Stimulated activated CD8-positive, alpha-beta memory T cell treated with anti-CD3 and anti-CD28 coated beads, Interleukin-15, amount 100 ng/mL, for 4 hours (primary cell): ENCODE results near the gene DNMBP.
"Not testable (repeated sequence)": the region's sequence is repeated elsewhere in the genome, so short reads cannot be mapped to it uniquely, and the experiment has no call there.

Source experiments
- DNase-seq, 2 donors: peaks; one replicate each; pipeline ENCODE4 v3.0.0-alpha.2; 2020; ENCODE audit warnings: low read depth in 2 of 2

DNMBP gene

DNA sequence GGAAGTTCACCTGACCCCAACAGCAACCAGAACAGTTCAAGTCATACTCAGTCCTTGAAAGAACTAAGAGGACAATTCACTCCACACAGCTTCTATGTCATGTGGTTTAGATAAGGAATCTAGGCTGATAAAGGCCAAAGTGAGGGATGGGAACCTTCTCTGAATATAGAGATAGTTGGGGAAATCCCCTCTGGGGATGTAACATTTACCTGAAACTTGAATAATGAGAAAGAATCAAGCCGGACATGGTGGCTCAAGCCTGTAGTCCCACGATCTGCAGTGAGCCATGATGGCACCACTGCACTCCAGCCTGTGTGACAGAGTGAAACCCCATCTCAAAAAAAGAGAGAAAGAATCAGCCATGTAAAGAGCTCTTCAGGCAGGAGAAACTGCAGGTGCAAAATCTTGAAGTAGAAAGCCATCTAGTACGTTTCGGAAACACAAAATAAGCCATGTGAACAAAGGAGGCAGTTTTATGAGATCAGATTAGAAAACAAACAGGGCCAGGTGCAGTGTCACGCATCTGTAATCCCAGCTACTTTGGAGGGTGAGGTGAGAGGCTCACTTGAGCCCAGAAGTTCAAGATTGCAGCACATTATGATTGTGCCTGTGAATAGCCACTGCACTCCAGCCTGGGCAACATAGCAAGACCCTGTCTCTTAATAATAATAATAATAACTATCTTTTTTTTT is 4.5 kb upstream of the DNMBP start:
- DNase-seq, result no peak

DNA sequence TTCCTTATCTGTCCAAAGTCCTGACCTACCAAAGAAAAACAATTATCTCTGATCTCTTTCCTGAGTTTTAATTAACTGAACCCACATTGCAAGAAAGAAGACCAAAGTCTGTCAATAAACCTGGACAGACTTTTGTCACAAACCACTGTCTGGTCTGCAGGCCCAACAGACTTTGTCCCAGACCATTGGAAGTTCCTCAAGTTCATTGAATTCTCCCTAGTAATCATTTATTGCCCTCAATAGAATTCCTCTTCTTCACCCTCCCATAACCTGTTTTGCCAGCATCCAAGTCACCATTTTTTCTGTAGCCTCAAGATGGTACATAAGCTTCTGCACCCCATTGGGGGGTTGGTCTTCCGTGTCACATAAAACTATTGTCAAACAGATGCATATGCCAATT is 3.9 kb upstream of the DNMBP start:
- no peak for DNase-seq

DNA sequence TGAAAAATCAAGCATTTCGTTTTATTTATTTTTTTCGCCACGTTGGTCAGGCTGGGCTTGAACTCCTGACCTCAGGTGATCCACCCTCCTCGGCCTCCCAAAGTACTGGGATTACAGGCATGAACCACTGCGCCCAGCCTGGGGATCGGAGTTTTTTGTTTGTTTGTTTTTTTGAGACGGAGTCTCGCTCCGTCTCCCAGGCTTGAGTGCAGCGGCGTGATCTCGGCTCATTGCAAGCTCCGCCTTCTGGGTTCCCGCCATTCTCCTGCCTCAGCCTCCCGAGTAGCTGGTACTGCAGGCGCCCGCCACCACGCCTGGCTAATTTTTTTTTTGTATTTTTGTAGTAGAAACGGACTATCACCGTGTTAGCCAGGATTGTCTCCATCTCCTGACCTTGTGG is 2.2 kb upstream of the DNMBP start:
- not testable (repeated sequence) for DNase-seq

DNA sequence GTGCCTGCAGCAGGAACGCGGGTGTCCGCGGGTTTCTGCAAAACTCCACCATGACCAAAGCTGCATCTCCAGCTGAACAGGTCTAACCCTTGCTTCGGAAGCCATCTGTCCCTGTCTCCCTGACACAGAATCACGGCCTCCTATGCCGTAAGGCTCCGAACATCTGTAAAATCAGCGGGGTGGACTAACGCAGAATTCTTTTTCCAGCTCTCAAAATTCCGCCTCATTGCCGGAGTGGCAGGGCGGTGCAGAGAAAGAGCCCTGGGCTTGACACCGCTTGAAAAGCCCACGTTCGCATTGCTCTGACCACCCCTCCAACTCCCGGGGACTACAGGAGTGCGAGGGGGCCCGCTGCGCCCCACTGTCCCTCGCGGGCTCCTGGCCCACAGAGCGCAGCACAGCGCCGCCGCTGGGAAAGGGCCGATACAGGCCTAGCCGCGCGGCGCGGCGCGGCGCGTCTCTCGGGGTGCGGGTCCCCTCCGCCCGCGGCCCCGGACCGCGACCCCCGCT is 409 bp downstream of the DNMBP start:
- peak in 1 of 2 donors; percentile 3 for DNase-seq

DNA sequence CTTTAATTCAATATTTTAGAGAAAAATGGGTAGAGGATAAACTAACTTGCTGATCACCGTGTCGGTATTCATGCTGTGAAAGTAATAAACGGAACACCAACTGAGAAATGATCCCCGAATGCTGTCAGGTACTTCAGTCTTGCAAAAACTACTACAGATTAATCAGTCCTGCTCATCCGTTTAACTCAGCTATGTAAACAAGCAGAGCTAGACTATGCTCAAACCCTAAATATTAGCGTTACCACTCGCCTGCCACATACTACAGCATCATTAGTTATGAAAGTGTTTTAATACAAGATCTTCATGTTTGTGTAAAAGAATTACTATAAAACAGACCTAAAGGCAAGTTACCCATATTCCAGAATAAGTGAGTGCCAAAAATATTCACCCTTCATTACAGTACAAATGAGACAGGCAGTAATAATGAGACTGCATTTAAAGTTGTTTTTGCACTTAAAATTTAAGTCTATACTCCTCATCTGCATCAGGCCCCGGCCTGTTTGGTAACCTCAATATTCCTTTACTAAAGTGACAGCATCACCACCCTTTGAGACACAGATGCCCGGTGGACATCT is 952 bp downstream of the DNMBP start:
- no peak for DNase-seq

DNA sequence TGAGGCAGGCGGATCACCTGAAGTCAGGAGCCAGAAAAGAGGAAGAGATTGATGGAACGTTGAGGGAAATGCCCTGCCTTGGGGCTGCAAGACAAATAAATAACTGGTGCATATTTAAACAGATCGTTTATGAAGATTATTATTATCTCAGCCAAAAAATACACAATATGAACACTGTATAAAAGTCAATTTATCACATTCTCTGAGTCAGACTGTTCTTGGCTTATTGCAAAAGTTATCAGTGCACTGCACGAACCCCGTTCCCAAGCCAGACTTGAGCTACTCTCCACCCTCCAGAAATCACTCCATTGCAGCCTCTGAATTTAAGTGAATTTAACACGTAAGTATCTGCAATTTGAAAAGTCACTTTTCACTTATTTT is 1.6 kb downstream of the DNMBP start:
- DNase-seq, result no peak

DNA sequence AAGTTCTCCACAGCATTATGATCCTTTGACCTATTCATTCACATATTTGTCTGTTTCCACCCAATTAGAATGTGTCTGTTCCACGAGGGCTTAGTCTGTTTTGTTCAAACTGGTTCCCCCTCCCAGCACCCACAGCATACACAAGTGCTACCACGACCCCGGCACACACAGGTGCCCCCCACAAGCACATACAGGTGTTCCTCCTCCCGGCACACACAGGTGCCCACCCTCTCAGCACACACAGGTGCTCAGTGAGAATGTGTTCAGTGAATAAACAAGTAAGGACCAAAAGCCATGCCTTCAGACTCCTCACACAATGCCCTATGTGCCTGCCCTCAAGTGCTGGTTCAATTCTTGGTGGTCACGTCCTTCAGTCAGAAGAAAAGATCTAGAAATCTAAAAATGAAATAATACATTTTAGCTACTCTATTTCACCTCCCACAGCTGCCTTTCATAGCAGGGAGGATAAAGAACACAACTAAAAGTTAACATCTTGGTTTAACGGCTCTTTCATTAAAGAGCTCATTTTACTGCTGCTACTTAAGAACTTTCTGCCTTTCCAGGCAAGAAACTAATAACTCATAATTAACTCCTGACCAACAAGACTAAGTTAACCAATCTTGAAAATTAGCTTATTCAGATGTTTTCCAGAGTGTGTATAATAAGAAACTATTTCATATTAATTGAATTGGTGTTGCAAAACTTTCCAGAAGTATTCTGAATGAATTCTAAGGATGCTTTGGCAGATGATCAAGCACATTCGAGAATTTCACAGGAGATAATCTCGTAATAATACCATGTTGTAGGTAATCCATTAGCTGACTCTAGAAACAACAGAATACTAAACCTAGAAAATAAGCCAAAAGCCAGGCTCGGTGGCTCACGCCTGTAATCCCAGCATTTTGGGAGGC is 2.3 kb downstream of the DNMBP start:
- no peak for DNase-seq

DNA sequence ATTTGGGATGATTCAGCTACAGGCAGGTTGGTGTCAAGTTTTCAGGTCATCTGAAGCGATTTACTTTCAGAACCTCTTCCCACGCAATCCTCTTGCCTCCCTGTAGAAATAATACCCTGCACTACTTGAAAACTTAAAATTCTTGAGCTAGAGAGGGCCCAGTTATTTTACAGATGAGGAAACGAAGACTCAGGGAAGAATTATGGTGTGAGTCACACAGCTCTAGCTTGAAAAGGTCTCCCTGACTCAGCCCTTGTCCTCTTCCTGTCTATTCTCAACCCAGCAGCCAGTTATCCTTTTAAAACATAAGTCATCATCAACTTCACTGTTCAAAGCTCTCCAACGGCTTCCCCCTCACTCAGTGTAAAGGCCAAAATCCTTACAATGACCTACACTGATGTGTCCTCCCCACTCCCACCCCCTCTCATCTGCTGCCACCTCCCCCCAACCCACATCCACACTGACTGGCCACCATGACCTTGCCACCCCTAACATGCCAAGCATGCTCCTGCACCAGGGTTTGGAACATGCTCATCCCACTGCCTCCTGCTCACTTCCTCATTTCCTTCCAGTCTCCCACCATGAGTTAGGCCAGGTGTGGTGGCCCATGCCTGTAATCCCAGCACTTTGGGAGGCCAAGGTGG is 3.4 kb downstream of the DNMBP start:
- no peak for DNase-seq

DNA sequence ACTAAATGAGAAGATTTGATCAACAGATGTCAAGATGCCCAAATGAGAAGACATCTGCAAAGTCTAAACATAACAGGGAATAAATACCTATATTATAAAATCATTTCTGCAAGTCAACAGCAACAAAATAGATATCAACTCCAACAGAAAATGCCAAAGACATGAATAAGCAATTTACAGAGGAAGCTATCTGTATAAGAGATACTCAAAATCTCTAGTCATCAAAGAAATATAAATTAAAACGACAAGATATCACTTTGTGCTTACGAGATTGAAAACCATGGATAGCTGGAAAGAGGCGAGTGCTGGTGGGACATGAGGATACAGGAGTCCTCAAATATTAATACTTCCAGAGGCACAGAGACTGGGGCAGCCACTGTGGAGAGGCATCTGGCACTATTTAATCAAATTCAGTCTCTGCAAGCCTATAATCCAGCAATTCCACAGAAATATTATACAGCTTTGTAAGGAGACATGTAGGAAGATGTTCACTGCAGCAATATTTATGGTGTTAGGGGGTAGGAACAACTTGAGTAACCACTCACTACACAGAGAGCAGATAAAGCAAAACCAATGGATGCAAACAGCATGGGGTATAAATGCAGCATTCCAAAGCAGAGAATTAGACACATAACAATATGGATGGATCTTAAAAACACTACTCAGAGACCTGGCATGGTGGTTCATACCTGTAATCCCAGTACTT is 4.8 kb downstream of the DNMBP start:
- no peak for DNase-seq

DNA sequence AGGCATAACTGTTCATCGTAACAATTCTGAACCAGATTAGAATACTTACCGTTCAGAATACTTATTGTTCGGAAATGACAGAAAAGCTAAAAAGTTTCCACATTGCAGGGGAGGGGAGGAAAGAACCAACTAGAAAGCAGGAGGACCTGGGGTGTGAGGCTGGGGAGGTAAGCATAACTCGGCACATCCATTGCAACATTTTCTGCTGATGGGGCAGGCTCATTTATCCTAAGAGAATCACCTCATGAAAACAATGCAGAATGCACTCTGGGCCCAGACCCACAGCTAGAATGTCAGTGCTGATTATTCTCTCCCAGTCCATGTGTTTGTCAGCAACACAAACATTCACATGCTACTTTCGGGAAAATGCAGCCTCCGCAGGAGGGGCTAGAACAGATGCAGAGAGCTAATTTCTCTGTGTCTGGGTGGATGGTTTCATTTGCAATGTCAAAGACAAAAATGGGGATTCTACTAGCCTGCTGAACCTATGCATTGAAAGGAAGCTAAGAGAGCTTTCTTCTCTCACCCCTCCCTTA is 9.6 kb downstream of the DNMBP start:
- DNase-seq, result no peak

DNA sequence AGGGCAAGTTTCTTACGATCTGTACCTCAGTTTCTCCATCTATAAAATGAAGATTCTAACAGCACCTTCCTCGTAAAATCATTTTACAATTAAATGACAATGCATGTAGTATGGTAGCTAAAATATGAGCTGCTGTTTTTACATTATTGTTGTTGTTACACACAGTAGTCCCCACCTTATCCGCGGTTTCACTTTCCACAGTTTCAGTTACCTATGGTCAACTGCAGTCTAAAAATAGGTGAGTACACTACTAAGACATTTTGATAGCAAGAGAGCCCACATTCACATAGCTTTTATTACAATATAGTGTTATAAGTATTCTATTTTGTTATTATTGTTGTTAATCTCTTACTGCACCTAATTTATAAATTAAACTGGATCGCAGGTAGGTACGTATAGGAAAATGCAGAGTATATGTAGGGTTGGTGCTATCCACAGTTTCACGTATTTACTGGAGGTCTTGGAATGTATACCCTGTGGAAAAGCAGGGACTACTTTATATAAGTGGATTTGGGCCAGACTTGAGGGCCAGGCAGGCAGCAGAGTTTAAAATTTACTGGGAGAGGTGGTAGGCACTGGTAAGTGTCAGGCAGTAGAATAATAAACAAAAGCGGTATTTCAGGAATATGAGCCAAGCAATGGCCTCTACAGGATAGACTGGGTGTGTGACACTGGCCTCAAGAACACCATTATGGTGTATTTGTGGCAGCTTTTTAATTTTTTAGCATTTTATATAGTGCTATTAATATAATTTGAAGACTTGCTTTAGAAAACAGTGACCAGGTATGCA is 10.2 kb downstream of the DNMBP start:
- DNase-seq, result no peak

DNA sequence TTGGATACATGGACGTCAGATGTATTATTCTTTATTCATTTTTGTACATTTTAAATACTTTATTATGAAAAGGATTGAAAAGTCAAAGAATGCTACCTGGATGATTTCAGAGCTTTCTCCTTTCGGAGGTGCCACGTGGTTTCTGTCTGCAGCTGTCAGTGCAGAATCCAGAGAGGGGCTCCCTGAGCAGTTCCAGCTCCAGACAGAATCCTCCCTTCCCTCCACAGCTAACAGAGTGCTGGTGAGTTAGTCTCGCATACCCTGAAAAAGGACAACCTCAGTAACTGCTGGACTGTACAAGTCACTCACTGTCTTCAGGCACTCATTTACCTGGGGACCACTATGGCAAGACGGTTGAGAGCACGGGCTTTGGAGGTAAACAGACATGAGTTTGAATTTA is 10.9 kb downstream of the DNMBP start:
- DNase-seq, result no peak

DNA sequence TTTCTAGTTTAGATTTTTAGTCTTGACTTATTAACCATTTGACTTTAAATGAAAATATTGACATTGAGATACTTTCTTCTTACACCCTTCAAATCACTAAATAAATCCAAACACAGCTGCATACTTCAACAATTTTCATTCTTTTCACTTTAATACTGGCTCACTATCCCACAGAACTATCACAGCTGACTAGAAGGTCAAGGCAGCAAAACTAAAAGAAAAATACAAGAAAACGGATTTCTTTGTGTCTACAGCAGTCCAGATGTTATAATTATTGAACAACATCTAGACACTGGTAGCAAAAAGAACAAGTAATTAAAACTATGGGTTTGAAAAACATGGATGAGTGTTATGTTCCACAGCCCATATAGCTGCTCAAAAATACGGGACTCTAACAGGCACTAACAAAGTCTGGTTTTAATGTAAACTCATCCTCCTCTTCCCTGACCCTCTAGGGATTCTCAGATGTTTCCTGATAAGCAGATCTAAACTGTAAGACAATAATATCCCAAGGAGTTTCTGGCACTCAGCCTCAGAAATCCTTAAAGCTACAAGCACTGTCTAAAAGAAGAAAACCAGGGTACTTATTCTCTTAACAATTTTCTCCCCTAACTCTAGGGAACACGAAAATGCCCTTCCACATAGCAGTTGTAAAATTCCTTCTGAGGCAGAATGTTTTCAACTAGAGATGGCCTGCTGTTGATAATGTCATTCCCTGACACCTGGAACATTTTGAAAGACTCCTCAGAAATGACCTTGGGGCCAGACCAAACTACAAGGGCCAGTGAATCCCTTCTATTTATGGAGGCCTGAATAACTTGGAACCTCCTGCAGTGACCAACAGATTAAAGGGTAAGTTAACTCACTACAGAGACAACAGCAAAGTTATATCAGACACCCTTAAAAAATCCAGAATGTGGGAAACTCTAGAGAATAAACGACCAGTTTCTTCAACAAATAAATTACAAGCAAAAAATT is 12.8 kb downstream of the DNMBP start:
- no peak for DNase-seq

DNA sequence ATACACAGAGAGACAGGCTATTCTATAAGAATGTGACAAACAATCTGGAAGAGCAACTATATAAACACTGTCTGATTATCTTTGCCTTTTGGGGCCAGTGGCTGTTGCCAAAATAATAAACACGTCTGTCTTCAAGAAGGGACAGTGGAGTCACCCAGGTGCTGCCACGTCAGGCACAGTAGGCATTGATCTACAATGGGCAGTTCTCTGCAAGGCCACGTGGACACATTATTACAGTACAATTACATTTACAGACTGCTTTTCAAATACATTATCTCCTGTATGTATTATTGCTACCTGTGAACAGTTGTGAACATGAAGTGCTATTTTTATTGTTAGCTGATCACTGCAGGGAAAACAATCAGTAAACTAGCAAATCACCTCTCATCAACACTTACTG is 14.0 kb downstream of the DNMBP start:
- no peak for DNase-seq

DNA sequence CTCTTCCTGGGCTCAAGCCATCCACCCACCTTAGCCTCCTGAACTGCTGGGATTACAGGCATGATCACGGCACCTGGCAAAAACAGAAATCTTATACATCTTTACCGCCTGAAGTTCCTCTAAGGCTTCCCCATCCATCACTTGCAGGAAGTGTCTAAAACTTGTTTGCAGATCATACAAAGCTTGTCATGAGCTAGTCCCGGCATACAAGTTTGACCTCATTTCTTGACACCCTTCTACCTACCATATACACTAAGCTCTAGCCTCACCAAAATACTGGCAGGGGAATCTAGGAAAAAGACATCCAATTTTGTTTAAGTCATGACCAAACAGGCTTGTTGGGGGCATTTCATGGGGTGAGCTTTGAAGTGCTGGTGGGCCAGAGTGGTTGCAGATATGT is 14.5 kb downstream of the DNMBP start:
- DNase-seq, result no peak

DNA sequence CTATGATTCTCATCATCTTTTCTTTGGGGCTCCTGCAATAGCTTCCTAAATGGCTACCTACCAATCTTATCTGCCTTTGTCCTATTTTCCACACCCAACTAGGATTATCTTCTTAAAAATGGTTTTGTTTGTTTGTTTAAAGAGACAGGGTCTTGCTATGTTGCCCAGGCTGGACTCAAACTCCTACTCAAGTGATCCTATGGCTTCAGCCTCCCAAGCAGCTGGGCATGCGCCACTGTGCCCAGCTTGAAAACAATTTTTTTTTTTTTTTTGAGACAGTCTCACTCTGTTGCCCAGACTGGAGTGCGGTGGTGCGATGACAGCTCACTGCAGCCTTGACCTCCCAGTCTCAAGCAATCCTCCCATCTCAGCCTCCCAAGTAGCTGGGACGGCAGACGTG is 14.9 kb downstream of the DNMBP start:
- DNase-seq, result no peak

DNA sequence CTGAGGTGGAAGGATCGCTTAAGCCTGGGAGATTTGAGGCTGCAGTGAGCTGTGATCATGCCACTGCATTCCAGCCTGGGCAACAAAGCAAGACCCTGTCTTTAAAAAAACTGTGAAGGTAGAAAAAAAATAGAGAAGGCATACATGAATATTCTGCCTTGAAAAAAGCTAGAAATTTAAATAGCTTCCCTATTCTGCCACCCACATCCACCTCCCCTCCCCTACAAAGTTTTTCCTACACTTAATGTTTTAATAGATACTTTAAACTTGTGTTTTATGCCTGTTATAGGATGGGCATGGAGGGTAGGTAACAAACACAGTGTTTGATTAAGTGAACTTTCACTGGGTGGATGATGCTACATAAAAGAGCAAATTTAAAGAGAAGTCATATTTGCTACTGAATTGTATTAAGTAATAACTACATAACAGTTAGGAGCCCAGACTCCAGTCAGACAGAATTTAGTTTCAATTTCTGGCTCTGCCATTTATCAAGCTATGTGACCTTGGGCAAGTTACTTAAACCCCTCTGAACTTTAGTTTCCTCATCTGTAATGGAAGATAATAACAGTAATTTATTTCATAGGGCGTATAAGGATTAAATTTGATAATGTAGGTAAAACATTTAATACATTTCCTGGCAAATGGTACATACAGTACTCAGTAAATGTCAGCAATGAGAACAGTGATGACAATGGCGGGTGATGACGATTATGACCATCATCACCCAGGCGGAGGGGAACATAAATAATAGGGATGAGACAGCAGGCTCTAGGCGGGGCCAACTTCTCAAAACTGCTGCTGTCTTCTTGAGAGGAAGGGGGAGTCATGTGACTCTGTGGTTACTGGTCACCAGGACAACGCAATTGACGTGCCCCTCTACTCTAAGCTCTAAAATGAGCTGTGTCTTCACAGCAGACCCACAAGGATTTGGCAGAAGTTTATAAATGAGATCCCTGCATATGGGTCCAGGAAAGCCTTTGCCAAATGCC is 15.8 kb downstream of the DNMBP start:
- peak; percentile 38 to 52 for DNase-seq

DNA sequence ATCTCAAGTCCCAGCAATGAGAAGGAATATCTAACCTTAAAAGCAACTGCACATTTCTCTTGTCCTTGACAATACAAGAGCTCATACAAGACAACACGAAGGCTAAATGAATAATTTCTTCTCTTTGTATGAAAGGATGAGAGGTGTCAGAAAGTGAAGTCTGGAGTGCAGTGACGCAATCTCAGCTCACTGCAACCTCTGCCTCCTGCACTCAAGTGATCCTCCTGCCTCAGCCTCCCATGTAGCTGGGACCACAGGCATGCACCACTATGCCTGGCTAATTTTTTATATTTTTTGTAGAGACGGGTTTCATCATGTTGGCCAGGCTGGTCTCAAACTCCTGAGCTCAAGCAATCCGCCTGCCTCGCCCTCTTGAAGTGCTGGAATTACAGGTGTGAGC is 24.1 kb downstream of the DNMBP start:
- DNase-seq, result not testable (repeated sequence)
